ENCODE measurements around the gene ADCK1.

GRCh38 chr14:77936138-77936639 is 136.3 kb downstream of the ADCK1 start:
- TF ChIP-seq CTCF (IDR thresholded peaks at IDR 0.05) (no peak), POLR2A (IDR thresholded peaks at IDR 0.05) (no peak)

Measured in right lobe of liver (tissue), 4 donors.